ENCODE data around the gene AP3S2.

AP3S2 gene

DNA sequence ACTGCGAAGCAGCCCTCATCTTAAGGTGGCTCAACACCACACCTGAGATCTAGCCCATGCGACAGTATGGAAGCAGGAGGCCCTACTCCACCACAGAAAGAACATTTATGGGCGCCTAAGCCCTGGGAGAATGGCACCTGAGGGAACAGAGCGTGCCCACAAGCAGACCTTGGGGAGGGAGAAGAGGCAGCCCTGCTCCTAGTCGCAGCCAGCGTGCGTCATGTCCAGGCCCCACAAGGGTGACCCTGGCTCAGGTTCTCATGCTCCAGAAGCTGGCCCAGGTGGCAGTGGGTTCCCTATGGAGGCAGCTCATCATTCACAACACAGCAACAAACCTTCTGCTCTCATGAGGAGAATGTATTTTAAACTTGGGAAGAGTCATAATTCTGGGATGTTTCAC, 59.8 kb downstream of the AP3S2 start:
- TF ChIP-seq, protein P1, sequence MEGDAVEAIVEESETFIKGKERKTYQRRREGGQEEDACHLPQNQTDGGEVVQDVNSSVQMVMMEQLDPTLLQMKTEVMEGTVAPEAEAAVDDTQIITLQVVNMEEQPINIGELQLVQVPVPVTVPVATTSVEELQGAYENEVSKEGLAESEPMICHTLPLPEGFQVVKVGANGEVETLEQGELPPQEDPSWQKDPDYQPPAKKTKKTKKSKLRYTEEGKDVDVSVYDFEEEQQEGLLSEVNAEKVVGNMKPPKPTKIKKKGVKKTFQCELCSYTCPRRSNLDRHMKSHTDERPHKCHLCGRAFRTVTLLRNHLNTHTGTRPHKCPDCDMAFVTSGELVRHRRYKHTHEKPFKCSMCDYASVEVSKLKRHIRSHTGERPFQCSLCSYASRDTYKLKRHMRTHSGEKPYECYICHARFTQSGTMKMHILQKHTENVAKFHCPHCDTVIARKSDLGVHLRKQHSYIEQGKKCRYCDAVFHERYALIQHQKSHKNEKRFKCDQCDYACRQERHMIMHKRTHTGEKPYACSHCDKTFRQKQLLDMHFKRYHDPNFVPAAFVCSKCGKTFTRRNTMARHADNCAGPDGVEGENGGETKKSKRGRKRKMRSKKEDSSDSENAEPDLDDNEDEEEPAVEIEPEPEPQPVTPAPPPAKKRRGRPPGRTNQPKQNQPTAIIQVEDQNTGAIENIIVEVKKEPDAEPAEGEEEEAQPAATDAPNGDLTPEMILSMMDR (IDR thresholded peaks at IDR 0.05), result no peak

DNA sequence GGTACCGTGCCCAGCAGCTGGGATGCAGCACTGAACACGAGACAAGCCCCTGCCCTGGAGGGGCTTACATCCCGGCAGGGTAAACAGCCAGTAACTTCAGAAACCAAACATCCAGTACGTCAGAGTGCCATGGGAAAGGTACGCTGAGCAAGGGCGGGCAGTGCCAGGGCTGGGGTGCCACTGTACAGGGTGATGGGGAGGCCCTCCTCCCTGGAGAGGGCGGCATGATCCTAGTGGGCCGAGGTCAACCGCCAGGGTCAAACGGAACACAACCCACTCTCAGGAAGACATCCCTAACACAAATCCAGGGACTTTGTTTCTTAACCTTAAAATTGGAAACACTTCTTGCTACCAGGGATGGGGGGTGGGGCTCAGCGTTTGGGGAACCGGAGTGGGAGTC, 63.2 kb downstream of the AP3S2 start:
- TF ChIP-seq, protein P1 (IDR thresholded peaks at IDR 0.05), result no peak

DNA sequence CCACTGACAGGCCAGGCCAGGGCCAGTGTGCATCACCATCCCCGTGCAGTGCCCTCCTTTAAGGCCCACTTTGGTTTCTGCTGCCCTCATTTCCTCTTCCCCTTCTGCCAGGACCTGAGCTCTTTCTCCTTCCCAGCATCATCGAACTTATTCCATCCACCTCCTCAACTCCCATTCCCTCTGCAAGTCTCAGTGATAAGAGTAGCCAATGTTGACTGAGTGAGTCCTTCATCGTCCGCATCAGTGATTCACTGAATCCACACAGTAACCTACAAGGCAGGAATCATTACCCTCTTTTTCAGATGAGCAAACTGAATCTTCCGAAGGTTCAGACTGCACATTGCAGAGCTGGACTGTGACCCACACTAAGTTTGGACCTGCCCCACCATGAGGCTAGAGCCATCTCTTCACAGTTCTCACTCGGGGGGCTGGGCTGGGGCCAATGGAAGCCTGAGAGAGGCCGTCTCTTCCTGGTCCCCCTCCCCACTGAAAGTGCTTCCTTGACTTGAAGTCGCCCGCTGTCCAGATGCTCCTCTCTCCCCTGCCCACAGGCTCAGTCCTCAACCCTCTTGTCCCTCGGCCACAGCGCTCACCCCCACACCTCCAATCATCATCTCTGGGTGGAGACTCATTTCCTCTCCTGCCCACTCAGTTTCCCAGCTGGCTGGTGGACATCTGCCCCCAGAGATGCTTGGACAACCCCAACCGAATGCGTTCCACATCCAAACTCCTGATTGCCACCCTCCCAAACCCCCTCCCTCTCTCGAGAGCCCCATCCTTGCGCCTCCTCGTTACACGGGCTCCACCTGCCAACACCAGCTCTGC, 64.0 kb downstream of the AP3S2 start:
- TF ChIP-seq, protein P1 (IDR thresholded peaks at IDR 0.05), result no peak

DNA sequence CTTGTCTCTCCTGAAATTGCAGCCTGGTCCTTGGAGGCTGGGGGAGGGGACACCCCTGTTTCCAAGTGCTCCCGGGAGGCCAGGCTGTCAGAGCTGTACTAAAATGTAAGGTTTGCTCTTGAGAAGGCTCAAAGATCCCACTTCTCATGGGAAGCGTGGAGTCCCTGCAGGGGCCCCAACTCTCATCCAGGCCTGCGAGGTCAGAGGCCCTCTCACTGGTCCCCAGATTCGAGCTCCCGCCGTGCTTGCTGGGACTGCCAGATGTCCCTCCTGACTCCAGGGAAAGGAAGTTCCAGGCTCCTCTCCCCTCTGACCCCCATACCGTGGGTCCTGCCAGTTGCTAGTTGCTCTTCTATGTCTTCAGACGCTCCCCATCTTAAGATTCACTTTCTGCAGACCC, 64.6 kb downstream of the AP3S2 start:
- TF ChIP-seq, protein P1 (IDR thresholded peaks at IDR 0.05), result no peak

DNA sequence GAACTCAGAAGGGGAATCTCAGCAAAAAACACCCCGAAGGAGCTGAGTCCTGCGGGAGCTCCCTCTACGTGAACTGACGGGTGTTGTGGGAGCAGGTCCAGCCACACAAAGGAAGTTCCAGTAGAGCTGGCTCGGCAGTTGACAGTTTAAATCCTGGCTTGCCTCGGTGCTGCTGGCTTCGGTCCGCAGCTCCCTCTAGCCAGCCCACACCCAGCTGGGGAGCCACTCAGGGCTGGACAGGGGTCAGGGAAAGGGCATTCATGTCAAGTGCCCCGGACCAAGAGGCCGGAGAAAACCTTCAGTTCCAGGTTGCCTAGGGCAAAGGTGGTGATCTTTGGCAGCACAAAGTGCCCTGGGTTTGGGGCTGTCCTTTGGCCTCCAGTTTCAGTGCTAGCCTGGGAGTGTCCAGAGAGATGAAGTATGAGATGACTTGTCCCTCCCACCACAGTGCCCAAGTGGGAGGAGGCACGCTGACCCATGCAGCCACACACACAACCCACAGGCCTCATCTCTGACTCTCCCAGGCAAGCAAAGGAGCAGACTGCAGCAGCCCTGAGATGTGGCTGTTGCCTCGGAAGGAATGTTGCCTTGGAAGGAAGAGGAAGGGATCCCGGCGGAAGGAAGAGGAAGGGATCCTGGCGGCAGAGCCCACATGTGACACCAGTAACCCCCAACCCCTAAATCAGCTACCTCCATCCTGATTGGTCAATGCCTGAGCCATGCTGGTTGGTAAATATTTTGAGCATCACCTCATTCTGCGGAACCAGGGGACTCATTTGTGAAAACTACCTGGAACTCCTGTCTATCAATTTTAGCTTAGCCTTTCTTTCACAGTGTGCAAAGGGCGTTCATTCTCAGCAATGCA, 65.3 kb downstream of the AP3S2 start:
- TF ChIP-seq, protein P1 (IDR thresholded peaks at IDR 0.05), result no peak

DNA sequence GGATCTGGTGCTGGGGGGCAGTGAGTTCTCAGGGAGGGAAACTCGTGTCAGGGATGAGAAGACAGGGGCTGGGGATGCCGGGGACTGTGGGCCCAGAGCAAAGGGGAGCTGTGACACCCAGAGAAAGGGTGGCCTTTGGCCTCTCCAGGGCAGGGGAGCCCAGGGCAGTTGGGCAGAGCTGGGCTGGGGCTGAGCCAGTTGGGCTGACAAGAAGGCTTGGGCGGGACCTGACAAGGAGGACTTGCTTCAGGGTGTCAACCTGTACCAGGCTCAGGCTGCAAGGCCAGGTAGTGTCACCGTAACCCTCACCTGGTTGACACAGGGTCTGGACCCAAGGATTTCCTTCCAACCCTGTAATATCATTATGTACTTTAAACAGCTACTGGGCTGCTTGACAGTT, 66.0 kb downstream of the AP3S2 start:
- TF ChIP-seq, protein P1 (IDR thresholded peaks at IDR 0.05), result no peak

DNA sequence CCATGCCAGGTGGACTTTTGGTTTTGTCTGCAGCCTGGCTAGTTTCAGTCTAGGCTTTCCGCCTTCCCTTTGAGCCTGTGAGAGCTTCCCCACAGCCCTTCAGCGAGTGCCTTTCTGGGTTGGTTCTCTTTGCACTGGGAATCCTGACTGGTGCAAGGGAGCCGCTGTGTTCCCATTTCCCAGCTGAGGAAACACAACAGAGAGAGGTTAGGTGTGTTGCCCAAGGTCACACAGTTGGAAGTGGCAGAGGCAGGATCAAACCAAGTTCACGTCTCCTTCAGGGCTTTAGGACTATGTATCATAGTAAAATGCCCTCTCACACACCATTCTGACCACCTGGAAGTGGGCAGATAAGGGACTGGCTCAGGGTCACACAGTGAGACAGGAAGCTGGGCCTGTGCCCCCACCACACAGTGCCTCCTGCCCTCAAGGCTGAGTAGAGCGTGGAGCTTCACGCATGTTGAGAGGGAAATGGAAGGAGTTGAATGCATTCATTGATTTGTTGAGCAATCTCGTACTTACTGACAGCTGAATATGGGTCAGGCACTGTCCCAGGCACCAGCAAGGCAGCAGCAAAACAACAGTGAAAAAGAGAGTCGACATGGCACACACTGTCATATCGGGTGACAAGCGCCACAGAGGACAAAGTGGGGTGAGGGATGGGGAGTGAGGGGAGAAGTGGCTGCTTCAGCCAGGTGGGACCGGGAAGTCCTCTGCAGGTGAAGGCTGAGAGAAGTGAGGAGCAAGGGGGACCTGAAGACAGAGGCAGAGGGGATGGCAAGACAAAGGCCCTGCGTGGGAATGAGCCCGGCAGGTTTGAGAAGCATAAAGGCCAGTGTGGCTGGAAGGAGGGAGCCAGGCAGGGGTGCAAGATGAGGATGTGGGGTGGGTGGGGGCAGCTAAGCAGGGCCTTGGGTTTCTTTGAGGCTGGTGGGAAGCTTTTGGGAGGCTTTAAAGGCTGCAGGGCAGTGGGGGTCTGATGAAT, 66.8 kb downstream of the AP3S2 start:
- TF ChIP-seq, protein P1 (IDR thresholded peaks at IDR 0.05), result no peak
